Body of pancreas (tissue), 4 donors: Measurements from ENCODE around the gene ORMDL2.

Source experiments
- CTCF ChIP-seq, 7 experiments: fragments of 450-650 bp in 4 of 7; fragments of 200-600 bp in 3 of 7; sonication (generic) in 3 of 7; IDR thresholded peaks; one replicate each; pipeline ENCODE4 v1.5.1; 2016 to 2019; ENCODE audit warnings: antibody characterized with exemption in 7 of 7
- POLR2A ChIP-seq, 3 donors: fragments of 450-650 bp; IDR thresholded peaks; one replicate each; pipeline ENCODE4 v1.6.1; 2016; ENCODE audit warnings: antibody characterized with exemption in 3 of 3, mild to moderate bottlenecking in 2 of 3

DNA sequence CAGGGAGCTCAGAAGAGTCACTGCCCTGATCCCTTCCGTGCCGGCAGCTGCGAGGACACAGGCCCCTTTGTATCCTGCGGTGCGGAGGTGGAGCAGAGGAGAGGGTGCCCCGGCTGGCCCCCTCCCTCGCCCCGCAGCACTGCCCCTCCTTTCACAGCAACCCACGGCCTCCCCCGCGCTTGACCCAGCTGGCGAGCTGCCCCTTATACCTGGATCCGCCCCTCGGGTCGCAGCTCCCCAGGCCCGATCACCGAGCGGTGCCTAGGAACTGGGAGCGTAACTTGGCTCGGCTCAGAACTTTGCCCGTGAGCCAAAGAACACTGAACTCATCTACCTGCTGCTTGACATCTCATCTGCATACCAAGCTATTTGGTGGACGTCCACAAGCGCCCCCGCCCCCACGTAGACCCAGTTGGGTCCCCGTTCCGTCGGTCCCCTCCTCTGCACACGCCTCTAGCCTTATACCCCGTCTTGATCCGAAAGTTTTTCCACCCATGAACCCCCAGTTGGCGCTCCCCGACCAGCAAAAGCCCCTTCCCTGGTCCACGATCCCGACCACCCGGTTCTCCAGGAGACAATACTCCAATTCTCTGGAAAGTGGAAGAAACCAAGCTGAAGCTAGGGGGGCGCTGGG is 12.2 kb downstream of the ORMDL2 start:
- no peak for TF ChIP-seq CTCF (IDR thresholded peaks at IDR 0.05)
- no peak for TF ChIP-seq POLR2A (IDR thresholded peaks at IDR 0.05)
